ENCODE results near the gene SSH2. TPM values are rescaled to one million over a fixed set of nuclear protein-coding genes. Genes with fewer than 3 reads are reported as not detected.

Gene SSH2
- total RNA-seq, 1 experiment from 2014 or later = 5.5 TPM

DNA sequence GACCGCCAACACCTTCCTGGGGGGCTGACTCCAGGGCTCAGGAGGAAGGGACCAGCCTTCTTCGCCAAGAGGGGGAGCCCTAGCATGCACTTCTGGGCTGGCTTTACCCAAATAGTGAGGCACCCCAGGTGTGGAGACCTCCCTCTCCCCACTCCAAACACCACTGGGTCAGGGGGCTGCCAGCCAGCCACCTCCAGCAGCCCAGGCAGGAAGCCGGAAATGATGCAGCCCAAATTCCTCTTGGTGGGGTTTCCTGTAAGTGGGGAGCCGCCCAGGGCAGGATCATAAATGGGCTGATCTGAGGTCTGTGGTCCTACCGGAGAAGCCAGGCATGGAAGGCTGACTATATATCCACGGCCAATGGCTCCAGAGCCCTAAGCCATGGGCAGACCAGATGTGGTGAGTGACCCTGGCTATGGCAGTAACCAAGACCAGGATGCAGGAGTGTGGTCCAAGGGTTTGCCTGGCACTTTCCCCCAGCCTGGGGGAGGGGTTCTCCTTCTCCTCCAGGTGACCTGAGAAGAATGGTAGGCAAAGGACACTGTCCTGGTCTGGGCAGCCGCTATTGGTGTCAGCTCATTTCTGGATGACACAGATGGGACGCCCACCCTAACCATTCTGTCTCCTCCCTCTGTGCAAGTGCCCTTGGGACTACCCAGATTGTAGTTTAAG lies 344.8 kb downstream of the SSH2 start:
- peak; percentile 79 for DNase-seq
- H3K4me3 ChIP-seq (ENCODE audit: insufficient read depth, low read depth, low read length) = no peak overlapping the region
- no peaks in the 10 kb centered on the region; the same call in 1 of the 2 replicates for H3K36me3 ChIP-seq (replicated peaks; ENCODE audit: control insufficient read depth, insufficient read depth, low read length)
- peaks cover 6% of the 10 kb centered on the region for H3K27me3 ChIP-seq (ENCODE audit: control insufficient read depth, insufficient read depth, low read length)

DNA sequence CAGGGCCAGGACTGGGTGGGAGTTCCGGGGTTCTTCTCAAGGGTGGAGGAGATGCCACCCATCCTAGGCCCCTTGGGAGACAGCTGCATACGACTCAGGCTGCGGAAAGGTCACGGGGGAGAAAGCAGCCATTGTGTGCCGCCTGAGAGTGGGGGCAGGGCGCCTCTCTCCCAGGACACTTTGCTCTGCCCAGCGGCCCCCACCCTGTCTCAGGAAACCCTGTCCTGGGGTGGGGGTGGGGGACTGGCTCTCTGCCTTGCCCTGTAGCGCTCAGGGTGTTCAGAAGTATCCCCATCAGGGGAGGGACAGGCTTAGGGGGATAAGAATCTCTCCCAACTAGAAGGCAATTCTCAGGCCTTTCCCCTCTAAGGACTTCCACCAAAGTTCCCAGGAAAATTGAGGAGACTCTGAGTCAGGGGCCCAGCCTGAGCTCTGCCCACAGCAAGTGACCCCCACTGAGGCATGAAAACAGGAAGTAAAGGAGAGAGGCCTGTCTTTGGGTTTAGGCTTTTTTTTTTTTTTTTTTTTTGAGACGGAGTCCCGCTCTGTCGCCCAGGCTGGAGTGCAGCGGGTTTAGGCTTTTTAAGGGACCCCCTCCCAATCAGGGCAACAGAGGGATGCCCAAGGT lies 345.5 kb downstream of the SSH2 start:
- Histone ChIP-seq H3K27me3 (ENCODE audit: control insufficient read depth, insufficient read depth, low read length) (peaks cover 2% of the 10 kb centered on the region), H3K36me3 (replicated peaks; ENCODE audit: control insufficient read depth, insufficient read depth, low read length) (no peaks in the 10 kb centered on the region; the same call in 1 of the 2 replicates), H3K4me3 (ENCODE audit: insufficient read depth, low read depth, low read length) (no peak overlapping the region)
- DNase-seq = peak; percentile 69

DNA sequence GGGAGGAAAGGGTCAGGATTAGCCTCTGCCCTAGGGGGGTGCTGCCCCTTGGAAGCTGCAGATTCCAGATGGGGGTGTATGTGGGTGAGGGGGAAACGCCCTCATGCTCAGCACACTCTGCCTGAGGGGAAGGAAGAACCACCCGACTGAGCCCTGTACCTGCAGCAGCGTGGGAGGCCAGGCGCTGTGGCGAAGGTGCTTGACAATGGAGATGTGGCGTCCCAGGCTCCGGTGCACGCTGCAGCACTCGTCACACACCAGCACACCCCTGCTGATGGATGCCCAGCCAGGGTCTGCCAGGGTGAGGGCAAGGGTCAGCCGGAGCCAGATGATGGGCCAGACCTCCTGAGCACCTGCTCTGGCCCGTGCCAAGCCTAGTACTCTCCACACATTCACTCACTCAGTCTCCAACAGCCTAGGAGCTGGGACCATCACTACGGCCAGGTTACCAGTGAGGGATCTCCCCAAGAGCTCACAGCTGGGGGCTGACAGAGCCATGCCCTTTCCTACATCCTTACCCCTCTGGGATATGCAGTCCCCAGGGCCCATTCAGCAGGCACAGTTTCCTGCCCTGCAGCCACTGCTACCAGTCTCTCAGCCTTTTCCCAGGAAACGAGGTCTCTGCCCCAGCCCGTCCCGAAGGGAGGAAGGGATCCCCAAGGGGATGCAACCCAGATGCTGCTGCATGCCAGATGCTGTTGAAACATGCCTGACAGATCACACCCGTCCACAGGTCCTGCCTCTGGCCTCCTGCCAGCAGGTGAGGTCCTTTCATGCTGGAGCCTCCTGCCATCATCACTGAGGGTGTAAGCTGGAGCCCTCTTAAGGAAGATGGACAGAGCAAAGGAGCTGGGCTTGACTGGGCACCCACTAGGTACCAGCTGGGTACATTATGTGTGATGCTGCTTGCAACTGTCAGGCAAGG lies 346.4 kb downstream of the SSH2 start:
- DNase-seq = no peak

DNA sequence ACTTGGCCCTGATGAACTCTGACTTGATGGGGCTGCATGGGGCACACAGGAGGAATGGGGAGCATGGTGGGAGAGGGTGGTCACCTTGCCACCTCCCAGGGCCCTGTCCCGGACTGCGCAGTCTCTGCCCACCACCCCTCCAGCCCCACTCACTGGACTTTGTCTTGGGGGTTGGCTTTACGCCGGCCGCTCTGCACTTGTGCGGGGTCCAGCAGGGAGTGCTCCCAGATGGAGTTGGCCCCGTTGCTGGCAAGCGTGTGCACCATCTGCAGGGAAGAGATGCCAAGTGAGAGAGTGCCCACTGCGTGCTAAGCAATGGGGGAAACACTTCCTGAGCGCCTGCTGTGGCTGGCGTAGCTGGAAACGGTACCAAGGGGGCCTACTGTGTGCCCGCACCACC lies 347.3 kb downstream of the SSH2 start:
- DNase-seq = no peak

More for the DNA sequence above, 346.4 kb downstream of the SSH2 start:
- no peaks in the 10 kb centered on the region; the same call in 1 of the 2 replicates for H3K36me3 ChIP-seq (replicated peaks; ENCODE audit: control insufficient read depth, insufficient read depth, low read length)
- H3K4me3 ChIP-seq (ENCODE audit: insufficient read depth, low read depth, low read length) = no peak overlapping the region
- H3K27me3 ChIP-seq (ENCODE audit: control insufficient read depth, insufficient read depth, low read length) = peaks cover 2% of the 10 kb centered on the region

DNA sequence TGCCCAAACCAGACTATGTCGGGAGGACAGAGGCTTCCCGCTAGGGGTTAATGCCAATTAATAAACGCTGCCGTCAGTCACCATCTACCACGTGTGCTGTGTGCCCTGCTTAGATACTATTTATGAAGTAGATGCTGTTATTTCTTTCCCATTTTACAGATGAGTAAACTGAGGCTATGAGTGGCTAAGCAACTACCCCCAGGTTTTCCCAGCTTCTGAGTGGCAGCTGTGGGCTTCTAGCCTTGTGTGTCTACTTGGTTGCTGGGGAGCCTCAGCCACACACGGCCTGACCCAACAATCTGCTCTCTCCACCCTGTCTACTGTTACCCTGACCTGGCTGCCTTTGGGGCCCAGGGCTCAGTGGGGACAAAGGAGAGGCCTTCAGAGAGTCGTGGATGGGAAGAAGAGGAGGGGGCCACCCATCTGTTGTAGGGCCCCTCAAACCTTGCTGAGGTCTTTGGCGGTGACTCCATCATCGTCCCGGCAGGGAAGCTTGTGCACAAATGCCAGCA lies 347.7 kb downstream of the SSH2 start:
- DNase-seq = no peak
- no peaks in the 10 kb centered on the region for H3K27me3 ChIP-seq (ENCODE audit: control insufficient read depth, insufficient read depth, low read length)
- no peaks in the 10 kb centered on the region; the same call in 1 of the 2 replicates for H3K36me3 ChIP-seq (replicated peaks; ENCODE audit: control insufficient read depth, insufficient read depth, low read length)
- H3K4me3 ChIP-seq (ENCODE audit: insufficient read depth, low read depth, low read length) = no peak overlapping the region

More for the DNA sequence above, 347.3 kb downstream of the SSH2 start:
- Histone ChIP-seq H3K4me3 (ENCODE audit: insufficient read depth, low read depth, low read length) (no peak overlapping the region), H3K36me3 (replicated peaks; ENCODE audit: control insufficient read depth, insufficient read depth, low read length) (no peaks in the 10 kb centered on the region; the same call in 1 of the 2 replicates), H3K27me3 (ENCODE audit: control insufficient read depth, insufficient read depth, low read length) (no peaks in the 10 kb centered on the region)

DNA sequence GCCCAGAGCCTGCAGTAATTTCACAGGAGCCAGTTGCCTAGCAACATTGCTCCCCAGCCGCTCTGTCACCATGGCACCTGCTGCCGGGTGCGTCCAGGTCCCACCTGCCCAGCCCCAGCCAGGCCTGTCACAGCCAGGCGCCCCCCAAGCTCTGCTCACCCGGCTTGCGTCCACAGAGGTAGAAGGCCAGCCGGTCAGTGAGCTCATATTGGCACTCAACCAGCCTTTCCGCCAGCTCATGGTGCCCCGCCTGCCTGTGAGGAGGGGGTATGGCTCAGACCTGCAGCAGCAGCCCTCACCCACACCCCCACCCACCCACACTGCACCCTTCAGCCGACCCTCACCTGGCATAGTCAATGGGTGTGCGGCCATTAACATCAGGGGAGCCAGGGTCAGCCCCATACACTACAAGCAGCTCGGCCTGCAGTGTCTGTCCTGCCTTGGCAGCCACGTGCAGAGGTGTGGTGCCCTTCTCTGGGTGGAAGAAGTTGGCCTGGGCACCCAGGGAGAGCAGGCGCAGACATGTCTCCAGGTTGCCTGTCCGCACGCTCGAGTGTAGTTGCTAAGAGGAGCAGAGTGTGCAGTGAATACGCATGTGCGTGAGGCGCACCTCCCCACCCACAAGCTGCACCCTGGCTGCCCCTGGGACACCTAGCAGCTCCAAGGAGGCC lies 348.3 kb downstream of the SSH2 start:
- no peaks in the 10 kb centered on the region; the same call in none of the 2 replicates for H3K36me3 ChIP-seq (replicated peaks; ENCODE audit: control insufficient read depth, insufficient read depth, low read length)
- DNase-seq = peak; percentile 59
- H3K4me3 ChIP-seq (ENCODE audit: insufficient read depth, low read depth, low read length) = no peak overlapping the region
- H3K27me3 ChIP-seq (ENCODE audit: control insufficient read depth, insufficient read depth, low read length) = no peaks in the 10 kb centered on the region

DNA sequence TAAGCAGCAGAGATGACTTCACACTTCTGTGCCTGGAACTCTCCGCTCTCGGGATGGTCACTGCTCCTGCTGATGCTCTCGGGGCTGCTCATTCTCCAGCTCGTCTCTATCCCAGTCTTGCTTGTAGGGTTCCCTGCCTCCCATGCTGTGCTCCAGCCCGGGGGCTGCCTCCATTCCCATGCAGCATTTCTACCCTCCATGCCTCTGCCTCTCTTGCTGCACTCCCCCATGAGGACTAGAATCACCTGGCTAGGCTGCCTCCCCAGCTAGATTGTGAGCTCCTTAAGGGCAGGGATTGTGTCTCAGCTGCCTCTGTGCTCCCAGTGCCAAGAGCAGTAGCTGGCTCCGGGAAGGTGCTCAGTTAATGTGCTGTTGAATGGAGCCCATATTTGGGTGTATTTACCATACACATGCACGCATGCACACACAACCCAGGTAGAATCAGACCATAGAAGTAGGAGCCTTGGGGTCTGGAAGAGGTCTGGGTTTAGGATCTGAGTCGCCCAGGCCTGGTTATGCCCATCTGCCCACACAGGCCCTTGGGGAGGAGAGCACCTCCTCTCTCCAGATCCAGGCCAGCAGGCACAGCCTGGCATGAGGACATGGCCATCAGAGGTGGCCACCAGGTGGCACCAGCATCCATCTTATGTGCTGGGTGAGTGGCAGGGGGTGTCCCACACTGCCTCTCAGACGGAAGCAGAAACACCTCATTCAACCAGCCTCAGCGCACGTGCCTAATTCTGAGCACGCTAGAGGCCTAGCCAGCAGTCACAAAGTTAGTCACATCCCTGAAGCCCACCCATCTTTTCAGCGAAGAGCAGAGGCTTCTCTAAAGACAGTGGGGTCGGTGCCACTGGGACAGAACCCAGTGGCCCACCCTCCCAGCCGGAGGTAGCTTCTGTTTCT lies 349.9 kb downstream of the SSH2 start:
- H3K4me3 ChIP-seq (ENCODE audit: insufficient read depth, low read depth, low read length) = no peak overlapping the region
- peak; percentile 96 for DNase-seq
- no peaks in the 10 kb centered on the region for H3K27me3 ChIP-seq (ENCODE audit: control insufficient read depth, insufficient read depth, low read length)
- H3K36me3 ChIP-seq (replicated peaks; ENCODE audit: control insufficient read depth, insufficient read depth, low read length) = peaks cover 1% of the 10 kb centered on the region

DNA sequence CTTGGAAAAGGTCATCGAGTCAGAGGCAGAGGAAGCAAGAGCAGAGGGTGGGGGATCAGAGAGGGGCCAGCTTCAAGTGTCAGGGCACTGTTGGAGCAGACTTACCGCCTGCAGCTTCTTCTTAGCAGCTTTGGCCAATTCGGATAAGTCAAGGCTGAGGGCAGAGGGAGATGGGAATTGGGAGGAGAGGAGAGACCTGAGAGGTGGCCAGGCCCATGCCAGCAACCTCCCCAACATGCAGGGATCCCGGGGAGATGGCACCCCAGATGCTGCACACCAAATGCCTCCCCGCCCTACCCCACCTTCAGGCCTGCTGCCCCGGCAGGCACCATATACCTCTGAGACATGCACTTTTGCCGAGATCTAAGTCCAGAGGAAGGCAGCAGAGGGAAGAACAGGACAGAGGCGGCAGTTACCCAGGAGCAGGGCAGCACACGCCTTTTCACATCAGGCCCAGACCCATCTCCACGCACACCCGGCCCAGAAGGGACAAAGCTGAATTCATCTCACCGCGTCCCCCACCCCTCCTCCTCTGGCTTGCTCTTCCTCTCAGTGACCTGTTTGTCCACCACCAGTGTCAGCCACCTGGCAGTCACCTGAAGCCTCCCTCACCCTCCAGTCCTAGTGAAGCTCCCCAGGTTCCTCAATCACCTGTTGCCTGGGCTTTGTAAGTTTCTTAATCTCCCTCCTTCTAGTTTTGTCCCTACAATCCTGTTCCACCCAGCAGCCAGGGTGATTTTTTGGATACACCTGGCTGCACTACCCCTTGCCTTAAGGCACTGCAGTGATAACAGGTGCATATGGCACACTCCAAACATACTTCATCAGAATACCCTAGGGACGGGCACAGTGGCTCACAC lies 351.2 kb downstream of the SSH2 start:
- peaks cover 2% of the 10 kb centered on the region for H3K36me3 ChIP-seq (replicated peaks; ENCODE audit: control insufficient read depth, insufficient read depth, low read length)
- no peaks in the 10 kb centered on the region for H3K27me3 ChIP-seq (ENCODE audit: control insufficient read depth, insufficient read depth, low read length)
- no peak overlapping the region for H3K4me3 ChIP-seq (ENCODE audit: insufficient read depth, low read depth, low read length)
- no peak for DNase-seq

DNA sequence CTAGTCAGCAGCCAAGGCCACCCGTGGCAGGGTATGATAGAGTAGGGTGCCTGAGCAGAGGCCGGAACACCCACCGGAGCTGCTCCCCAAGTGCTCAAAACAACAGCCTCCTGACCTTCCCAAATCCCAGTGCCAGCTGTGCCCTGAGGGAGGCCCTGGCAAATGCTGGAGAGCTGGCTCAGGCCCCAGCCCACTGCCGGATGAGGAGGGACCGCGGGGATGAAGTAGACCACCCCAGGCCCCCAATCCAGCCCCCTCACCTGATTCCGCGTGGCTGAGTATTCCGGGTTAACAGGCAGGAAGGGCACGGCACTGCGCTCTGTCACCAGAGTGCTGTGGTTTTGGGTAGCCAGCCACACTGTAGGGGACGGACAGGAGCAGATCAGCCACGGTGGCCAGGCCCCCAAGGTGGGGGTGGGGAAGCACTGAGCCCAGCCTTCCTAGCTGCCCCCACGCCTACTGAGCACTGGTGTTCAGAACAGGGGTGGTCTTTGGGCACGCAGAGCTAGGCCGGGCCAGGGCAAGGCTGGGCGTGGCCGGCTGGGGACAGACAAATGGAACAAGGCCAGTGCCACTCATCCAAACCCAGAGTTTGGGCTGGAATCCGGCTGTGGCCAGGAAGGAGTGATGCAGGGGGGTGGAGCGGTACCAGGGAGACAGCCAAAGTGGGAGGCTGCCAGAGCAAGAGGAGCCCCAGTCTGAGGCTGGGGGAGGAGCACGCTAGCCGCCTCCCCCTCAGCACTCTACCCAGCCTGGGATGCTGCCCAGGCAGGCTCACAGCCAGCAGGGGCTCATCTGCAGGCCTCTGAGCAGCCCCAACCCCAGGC lies 352.4 kb downstream of the SSH2 start:
- Histone ChIP-seq H3K27me3 (ENCODE audit: control insufficient read depth, insufficient read depth, low read length) (no peaks in the 10 kb centered on the region), H3K36me3 (replicated peaks; ENCODE audit: control insufficient read depth, insufficient read depth, low read length) (peaks cover 2% of the 10 kb centered on the region), H3K4me3 (ENCODE audit: insufficient read depth, low read depth, low read length) (no peak overlapping the region)
- peak; percentile 58 for DNase-seq

DNA sequence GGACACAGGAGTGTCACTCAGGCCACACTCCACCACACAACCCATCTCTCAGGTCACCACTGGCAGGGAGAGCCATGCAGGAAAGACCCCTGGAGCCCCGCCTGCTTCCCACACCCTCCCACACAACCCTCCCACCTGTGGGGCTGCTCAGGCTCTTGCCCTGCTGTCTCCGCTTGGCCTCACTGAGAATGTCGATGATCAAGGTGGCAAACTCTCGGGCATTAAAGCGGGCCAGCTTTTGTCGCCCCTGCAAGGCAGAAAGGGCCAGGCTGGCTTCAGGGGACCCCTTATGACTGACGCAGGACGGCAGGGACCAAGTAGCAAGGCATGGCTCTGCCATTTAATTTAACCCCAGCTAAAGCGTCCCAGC lies 353.0 kb downstream of the SSH2 start:
- Histone ChIP-seq H3K36me3 (replicated peaks; ENCODE audit: control insufficient read depth, insufficient read depth, low read length) (peaks cover 2% of the 10 kb centered on the region), H3K4me3 (ENCODE audit: insufficient read depth, low read depth, low read length) (no peak overlapping the region), H3K27me3 (ENCODE audit: control insufficient read depth, insufficient read depth, low read length) (peaks cover 4% of the 10 kb centered on the region; the same call in 1 of the 2 replicates)
- DNase-seq = no peak

DNA sequence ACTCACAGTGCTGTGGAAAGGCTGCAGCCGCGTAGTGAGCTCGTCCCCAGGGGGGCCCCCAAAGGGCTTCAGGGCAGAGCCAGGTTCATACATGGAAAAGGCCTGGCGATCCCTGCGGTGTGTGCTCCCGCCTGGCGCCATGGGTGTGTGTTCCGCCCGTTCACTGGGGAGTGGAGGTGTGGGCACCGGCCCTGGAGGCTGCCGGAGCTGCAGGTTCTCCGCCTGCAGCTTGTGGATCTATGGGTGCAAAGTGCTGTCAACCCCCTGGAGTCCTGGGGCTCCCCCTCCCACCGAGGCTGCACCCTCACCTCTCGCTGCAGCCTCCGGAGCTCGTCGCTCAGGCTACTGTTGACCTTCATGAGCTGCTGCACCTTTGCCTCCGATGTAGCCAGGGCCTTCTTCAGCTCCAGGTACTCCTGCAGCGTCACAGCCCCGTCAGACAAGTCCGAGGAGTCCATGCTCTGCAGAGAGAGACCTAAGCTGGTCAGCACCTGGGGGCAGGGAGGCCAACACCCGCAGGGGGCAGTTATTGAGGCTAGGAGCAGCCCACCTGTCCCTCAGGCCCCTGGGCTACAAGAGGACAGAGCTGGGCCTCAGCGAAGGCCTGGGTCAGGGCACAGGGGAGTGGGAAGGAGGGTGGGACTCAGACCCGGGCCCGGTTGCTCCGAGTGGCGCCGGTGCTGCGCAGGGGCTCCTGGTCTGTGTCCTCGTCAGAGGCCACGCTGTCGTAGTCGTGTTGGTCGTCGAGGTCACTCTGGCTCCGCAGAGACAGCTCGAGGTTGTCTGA lies 353.6 kb downstream of the SSH2 start:
- Histone ChIP-seq H3K27me3 (ENCODE audit: control insufficient read depth, insufficient read depth, low read length) (peaks cover 4% of the 10 kb centered on the region; the same call in 1 of the 2 replicates), H3K4me3 (ENCODE audit: insufficient read depth, low read depth, low read length) (no peak overlapping the region), H3K36me3 (replicated peaks; ENCODE audit: control insufficient read depth, insufficient read depth, low read length) (peaks cover 2% of the 10 kb centered on the region)
- DNase-seq = no peak
